ENCODE results near the gene CDHR3. TPM values are rescaled to one million over a fixed set of nuclear protein-coding genes. Genes with fewer than 3 reads are reported as not detected.

Gene CDHR3, protein sequence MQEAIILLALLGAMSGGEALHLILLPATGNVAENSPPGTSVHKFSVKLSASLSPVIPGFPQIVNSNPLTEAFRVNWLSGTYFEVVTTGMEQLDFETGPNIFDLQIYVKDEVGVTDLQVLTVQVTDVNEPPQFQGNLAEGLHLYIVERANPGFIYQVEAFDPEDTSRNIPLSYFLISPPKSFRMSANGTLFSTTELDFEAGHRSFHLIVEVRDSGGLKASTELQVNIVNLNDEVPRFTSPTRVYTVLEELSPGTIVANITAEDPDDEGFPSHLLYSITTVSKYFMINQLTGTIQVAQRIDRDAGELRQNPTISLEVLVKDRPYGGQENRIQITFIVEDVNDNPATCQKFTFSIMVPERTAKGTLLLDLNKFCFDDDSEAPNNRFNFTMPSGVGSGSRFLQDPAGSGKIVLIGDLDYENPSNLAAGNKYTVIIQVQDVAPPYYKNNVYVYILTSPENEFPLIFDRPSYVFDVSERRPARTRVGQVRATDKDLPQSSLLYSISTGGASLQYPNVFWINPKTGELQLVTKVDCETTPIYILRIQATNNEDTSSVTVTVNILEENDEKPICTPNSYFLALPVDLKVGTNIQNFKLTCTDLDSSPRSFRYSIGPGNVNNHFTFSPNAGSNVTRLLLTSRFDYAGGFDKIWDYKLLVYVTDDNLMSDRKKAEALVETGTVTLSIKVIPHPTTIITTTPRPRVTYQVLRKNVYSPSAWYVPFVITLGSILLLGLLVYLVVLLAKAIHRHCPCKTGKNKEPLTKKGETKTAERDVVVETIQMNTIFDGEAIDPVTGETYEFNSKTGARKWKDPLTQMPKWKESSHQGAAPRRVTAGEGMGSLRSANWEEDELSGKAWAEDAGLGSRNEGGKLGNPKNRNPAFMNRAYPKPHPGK
- total RNA-seq (1 to 10 TPM in 5 of 6 donors, under 1 TPM in 1; 0.86 to 3.3 (median 1.9) TPM), polyA plus RNA-seq (1 to 10 TPM; 1.6 to 3.7 TPM)

- H3K27me3 ChIP-seq: no peaks in the 10 kb centered on the region
- no peak for FAIRE-seq
- no peak within 1 kb of the TSS for H3K27ac ChIP-seq
- no peaks in the 10 kb centered on the region for H3K36me3 ChIP-seq
- peak; percentile 91 to 98 (median 94) for ATAC-seq
- intact Hi-C loops (cut with DNase I): no loop called here
- no peaks in the 10 kb centered on the region for H3K9me3 ChIP-seq
- no peak for TF ChIP-seq CTCF (IDR thresholded peaks at IDR 0.05)
- peak in 3 of 6 donors; percentile 11 to 65 (median 20) for DNase-seq
- H3K4me1 ChIP-seq: peaks cover 0 to 4% (median 0%) of the 10 kb centered on the region in 3 donors
- 47 to 58% methylated on average over 4 of the region's 4 CpGs for WGBS, 2 donors
- no peak within 1 kb of the TSS for H3K4me3 ChIP-seq
Measured at GRCh38 chr7:105963038-105963667, at the start of gene CDHR3. Gene CDHR3 (plus strand): TSS chr7:105963264. CDS start chr7:105963319, 55 bp downstream.

DNA sequence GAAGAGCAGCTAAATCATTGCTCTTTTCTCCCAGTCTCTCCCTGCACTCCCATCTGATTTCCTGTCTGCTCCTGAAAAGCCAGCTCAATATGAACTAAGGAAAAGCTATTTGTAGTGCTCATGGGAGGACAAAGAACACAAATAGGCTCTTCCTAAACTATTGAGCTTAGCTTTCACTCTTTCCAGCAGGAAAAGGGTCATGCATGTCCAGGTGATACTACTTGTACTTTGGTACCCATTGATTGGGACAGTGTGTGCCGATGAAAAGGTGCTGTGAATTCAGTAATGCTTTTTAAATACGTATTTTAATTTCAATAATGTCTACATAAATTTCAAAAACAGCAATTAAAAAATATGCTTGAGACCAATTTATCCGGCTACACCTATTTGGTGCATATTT, 49.1 kb upstream of the CDHR3 start:
- no peak for ATAC-seq
- WGBS, 2 donors: 69 to 93% methylated on average over 3 of the region's 3 CpGs
- no peaks in the 10 kb centered on the region for H3K9me3 ChIP-seq
- no peaks in the 10 kb centered on the region for H3K27me3 ChIP-seq
- no peaks in the 10 kb centered on the region for H3K36me3 ChIP-seq
- no peak overlapping the region for H3K4me3 ChIP-seq
- TF ChIP-seq CTCF (IDR thresholded peaks at IDR 0.05): no peak
- H3K4me1 ChIP-seq: no peaks in the 10 kb centered on the region
- intact Hi-C loops (cut with DNase I): no loop called here
- DNase-seq: no peak
- no peak overlapping the region for H3K27ac ChIP-seq
- no peak for FAIRE-seq

DNA sequence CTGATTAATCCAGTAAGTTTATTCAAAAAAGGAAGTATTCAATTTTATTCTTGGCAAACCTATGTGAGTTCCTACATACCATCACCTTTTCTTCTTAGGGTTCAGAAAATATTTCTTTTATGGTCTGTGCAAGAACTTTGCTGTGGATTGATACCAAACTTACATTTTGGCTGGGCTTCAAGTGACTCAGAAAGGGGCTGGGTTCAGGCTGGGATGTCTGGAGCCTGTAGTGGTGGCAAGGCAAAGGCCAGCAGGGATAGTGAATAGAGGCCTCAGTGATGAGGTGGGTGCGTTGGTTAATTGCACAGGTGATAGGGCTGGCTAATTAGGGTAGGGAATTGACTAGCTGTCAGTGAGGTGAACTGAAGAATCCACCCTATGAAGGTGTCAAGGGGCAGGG, 46.5 kb upstream of the CDHR3 start:
- ATAC-seq (no peak), FAIRE-seq (no peak)
- intact Hi-C loops (cut with DNase I): no loop called here

GRCh38 chr7:105917659-105918058, 45.4 kb upstream of the CDHR3 start:
- TF ChIP-seq CTCF (IDR thresholded peaks at IDR 0.05): no peak
- H3K4me3 ChIP-seq: no peak overlapping the region
- DNase-seq: no peak
- H3K36me3 ChIP-seq: no peaks in the 10 kb centered on the region
- no peaks in the 10 kb centered on the region for H3K4me1 ChIP-seq
- intact Hi-C loops (cut with DNase I): no loop called here
- no peaks in the 10 kb centered on the region for H3K27me3 ChIP-seq
- no peak for ATAC-seq
- WGBS, 2 donors: 94 to 96% methylated on average over 2 of the region's 2 CpGs
- H3K27ac ChIP-seq: no peak overlapping the region
- no peaks in the 10 kb centered on the region for H3K9me3 ChIP-seq
- FAIRE-seq: peak; percentile 9

More for the DNA sequence above, 46.5 kb upstream of the CDHR3 start:
- no peak overlapping the region for H3K4me3 ChIP-seq
- H3K27ac ChIP-seq: no peak overlapping the region
- no peak for TF ChIP-seq CTCF (IDR thresholded peaks at IDR 0.05)
- H3K36me3 ChIP-seq: no peaks in the 10 kb centered on the region
- 92 to 96% methylated on average over 1 of the region's 1 CpG for WGBS, 2 donors
- no peaks in the 10 kb centered on the region for H3K9me3 ChIP-seq
- DNase-seq: no peak
- no peaks in the 10 kb centered on the region for H3K4me1 ChIP-seq
- no peaks in the 10 kb centered on the region for H3K27me3 ChIP-seq
